Stimulated activated CD4-positive, alpha-beta T cell treated with anti-CD3 and anti-CD28 coated beads, Interleukin-12 subunit alpha, Interleukin-12 subunit beta, amount 100 ng/mL, for 48 hours (primary cell): ENCODE data around the gene TRPC4AP.
"Not testable (repeated sequence)": the region's sequence is repeated elsewhere in the genome, so short reads cannot be mapped to it uniquely, and the experiment has no call there.

Experiments used
- DNase-seq, 3 donors: peaks; one replicate each; pipeline ENCODE4 v3.0.0-alpha.2; 2020; ENCODE audit warnings: low read depth in 2 of 3, low spot score in 1 of 3

Gene TRPC4AP, protein sequence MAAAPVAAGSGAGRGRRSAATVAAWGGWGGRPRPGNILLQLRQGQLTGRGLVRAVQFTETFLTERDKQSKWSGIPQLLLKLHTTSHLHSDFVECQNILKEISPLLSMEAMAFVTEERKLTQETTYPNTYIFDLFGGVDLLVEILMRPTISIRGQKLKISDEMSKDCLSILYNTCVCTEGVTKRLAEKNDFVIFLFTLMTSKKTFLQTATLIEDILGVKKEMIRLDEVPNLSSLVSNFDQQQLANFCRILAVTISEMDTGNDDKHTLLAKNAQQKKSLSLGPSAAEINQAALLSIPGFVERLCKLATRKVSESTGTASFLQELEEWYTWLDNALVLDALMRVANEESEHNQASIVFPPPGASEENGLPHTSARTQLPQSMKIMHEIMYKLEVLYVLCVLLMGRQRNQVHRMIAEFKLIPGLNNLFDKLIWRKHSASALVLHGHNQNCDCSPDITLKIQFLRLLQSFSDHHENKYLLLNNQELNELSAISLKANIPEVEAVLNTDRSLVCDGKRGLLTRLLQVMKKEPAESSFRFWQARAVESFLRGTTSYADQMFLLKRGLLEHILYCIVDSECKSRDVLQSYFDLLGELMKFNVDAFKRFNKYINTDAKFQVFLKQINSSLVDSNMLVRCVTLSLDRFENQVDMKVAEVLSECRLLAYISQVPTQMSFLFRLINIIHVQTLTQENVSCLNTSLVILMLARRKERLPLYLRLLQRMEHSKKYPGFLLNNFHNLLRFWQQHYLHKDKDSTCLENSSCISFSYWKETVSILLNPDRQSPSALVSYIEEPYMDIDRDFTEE

DNA sequence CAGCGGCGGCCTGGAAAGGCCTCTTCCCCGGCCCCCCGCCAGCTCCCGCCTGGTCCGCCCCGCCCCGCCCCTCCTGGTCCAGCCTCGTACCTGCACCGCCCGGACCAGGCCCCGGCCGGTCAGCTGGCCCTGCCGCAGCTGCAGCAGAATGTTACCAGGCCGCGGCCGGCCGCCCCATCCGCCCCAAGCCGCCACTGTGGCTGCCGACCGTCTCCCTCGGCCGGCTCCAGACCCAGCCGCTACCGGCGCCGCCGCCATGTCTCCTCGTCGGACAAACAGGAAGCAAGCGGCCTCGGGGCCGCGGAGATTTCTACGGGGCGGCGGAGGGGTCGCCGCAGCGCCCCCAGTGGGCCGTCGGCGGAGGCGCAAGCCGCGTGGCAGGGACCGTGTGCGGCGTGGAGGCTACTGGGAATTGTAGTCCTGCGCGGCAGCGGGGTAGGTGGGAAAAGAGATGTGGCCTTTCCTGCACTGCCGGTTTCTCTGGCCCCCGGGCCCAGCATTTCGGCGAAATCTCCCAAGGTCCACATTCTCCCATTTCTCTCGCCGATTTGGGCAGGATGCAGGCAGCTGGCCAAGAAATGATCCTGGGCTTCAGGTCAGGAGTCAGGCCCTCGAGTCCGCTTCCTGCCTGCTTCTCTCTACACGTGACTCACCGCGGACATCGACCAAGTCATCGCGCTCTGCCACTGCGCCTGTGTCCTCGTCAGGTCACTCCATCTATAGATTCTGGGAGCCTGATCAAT is at the start of gene TRPC4AP:
Gene TRPC4AP (minus strand): TSS at position 284 of the 743 bp plus-strand sequence. CDS start 26 bp downstream, at position 258.
- DNase-seq = peak; percentile 76 to 85 (median 79)

DNA sequence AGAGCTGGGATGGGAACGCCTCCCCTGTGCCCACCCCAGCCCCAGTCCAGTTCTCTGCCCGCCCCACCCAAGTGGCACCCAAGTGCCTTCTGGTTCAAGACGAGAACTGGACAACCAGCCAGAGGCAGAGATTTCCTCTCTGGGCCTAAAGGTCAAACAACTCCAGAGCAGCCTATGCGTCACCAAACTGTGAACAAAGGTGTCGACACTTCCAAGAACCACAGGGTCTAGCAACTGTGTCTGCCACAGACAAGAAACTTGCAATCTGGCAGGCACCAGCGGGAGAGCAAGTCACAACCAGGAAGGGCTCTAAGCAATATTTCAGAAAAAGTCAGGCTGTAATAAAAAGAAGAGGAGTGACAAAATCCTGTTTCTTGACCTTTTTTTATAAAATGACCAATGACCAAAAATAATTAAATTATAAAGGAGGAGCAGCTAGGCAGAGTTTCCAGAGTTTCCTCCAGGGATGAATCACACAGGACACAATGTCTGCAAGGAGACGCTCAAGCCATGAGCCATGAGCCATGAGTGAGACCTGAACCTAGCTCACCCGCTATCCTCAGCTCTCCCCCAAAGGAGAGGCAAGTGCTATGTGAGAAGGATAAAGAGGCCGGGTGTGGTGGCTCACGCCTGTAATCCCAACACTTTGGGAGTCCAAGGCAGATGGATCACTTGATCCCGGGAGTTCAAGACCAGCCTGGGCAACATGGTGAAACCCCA is 43.4 kb upstream of the TRPC4AP start:
- DNase-seq = no peak

DNA sequence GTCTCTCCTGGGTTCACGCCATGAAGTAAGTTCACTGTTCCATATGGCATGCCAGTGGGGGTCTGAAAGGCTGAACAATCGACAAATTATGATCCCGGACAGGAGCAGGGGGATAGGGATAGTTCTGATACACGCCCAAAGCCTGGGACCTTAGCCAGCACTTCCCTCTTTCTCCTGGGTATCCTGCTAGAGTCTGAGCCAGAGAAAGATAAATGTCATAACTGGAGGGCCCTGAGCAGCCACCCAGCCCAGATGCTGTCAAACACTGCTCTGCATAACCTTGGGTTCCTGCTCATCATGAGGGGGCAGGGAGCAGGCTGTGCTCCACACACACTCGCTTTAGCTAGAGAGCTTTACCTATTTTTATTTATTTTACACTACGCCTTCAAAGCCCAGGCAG is 42.3 kb upstream of the TRPC4AP start:
- DNase-seq = no peak

DNA sequence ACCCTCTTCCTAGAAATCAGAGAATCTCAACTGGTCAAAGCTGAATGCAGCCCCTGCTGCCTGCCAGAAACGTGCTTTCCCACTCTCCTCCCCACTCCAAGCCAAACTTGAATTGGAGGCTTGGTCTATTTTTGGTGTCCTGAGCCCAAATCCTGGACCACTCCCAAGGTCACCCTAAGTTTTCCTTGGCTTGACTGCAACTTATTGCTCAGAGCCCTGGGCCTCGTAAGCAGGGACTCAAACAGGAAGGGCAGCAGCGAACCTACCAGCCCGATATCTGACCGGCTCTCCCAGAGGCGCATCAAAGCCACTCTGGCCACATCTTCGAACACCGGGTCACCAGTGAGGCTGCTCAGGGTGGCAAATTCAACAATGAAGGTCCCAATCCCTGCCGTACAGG is 41.9 kb upstream of the TRPC4AP start:
- DNase-seq = no peak

DNA sequence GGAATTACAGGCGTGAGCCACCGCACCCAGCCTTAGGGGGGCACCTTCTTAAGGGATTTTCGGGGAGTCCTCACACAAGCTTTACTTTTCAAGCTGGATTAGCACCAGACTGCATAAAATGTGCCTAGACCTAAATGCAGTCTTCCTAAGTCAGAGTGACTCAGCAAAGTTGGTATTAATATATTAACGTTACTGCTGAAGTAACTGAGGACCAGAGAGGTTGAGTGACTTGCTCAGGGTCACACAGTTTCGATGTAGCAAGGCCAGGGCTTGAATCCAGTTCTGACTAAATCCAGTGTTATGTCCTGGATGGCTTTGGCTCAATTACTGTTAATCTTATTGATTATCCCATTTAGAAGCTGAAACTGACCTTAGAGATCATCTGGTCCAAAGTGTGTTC is 41.1 kb upstream of the TRPC4AP start:
- no peak for DNase-seq

DNA sequence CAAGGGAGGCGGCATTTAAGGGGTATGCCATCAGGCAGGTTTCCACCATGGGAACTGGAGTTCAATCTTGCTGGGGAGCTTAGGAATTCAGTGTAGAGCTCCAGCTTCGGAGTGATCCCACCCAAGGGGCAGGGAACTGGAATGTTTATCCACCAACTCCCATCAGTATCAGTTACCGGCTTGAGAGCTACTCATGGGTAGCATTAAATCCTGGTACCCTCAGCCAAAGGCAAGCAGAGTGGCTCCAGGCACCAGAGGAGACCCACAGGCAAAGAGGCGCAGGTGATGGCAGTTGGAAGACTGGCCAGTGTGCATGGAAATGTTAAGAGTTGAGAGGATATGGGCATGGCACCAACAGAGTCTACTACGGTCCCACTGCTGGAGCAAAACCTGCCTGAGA is 40.4 kb upstream of the TRPC4AP start:
- DNase-seq = no peak

DNA sequence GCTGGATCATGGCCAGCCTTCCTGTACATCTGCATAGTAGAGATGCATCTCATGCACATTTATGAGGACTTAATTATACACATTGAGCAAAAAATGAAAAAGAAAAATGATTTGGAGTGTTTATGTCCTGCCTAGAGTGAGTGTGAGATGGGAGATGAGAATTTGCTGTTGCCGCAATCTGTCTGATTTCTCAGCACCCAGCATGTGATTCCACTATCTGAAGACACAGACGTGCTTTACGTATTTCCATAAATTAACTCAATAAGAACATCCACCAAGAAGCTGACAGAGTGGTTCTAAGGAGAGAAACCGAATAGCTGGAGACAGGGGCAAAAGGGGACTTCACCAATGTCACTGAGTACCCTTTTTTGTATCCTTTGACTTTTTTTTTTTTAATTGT is 39.3 kb upstream of the TRPC4AP start:
- no peak for DNase-seq

DNA sequence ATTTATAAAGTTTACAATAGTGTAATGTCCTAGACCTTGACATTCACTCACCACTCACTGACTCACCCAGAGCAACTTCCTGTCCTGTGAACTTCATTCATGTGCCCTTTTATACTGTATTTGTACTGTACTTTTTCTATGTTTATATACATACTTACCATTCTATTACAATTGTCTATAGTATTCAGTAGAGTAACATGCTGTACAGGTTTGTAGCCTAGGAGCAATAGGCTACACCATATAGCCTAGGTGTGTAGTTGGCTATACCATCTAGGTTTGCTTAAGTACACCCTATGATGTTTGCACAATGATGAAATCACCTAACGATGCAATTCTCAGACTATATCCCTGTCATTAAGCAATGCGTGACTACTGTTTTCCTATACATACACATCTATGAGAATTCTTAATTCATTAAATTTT is 37.1 kb upstream of the TRPC4AP start:
- no peak for DNase-seq

DNA sequence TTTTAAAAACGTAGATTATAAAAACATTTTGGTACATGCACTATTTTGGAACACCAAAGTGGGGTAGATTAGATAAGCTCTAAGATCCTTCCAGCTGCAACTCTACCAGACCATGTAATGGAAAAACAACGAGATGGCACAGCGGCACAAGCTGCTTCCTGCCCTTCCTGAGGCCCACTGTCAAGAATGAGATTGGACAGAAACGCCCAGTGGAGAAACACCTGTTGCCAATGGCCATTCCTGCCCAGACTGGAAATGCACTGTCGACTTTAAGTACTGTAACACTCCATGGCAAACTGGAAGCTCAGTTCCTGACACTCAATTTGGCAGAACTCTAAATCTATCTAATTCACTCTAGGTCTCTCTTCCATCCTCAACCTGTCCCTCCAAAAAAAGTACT is 33.1 kb upstream of the TRPC4AP start:
- no peak for DNase-seq

DNA sequence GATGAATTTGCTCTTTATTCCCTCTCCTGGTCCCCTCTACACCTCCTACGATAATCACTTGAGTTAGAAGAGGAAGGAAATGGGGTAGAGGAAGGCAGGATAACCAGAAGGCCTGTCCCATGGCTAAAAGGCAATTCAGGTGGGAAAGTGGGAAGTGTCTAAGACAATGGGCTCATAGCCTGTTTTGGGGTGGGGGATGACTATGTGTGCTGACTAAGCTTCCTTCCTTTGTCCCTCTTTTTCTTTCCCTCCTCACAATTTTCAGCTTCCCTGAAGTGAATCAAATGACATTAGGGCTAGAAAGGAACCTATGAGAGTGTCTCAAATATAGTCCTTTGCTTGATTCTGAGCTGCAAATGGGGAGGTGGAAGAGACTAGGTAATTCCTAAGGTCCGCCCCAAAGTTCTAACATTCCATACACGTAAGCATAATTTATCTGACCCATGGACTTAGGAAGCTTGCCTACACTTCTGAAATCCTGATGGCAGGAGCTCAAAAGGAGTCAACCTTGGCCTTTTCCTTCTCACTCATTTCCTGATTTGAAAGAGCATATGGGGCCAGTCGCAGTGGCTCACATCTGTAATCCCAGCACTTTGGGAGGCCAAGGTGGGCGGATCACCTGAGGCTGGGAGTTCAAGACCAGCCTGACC is 30.3 kb upstream of the TRPC4AP start:
- DNase-seq = no peak

DNA sequence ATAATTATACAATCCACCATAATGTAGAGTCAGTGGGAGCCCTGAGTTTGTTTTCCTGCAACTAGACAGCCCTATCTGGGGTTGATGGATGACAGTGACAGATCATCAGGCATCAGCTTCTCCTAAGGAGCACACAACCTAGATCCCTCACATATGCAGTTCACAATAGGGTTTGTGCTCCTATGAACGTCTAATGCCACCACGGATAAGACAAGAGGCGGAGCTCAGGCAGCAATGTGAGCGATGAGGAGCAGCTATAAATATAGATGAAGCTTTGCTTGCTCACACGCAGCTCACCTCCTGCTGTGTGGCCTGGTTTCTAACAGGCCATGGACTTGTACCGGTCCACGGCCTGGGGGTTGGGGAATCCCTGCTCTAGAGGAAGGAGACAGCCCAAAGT is 28.6 kb upstream of the TRPC4AP start:
- DNase-seq = no peak

DNA sequence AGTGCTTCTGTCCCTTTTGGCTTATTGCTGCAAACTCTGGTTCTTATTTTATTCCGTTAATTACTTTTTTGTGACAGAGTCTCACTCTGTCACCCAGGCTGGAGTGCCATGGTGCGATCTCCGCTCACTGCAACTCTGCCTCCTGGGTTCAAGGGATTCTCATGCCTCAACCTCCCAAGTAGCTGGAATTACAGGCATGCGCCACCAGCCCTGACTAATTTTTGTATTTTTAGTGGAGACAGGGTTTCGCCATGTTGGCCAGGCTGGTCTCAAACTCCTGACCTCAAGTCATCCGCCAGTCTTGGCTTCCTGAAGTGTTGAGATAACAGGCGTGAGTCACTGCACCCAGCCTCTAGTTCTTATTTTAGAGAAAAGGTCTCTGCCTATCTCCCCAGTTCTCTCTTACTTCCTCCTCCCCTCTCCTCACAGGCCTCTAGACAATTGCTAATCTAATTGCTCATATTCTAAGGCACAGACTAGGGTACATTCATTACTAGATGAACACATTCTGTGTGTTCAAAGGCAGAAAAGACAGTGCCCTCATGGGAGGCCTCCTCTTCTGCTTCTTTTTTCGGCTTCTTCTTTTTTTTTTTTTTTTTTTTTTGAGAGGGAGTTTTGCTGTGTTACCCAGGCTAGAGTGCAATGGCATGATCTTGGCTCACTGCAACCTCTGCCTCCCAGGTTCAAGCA is 27.6 kb upstream of the TRPC4AP start:
- DNase-seq = no peak

DNA sequence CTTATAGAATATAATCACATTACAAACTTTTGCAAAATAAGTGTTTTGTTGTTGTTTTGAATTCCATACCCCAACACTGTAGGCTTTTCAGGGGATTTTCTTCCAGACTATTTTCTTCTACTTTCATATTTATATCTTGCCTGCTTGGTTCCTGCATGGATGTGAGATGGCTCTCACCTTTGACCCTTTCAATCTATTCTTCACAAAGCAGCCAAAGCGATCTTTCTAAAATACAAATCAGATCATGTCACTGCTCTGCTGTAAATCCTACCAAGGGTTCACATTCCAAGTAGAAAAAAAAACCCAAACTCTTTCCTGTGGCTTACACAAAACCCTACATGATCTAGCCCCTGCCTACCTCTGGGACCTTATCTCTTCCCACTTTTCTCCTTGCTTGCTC is 25.0 kb upstream of the TRPC4AP start:
- DNase-seq = no peak

DNA sequence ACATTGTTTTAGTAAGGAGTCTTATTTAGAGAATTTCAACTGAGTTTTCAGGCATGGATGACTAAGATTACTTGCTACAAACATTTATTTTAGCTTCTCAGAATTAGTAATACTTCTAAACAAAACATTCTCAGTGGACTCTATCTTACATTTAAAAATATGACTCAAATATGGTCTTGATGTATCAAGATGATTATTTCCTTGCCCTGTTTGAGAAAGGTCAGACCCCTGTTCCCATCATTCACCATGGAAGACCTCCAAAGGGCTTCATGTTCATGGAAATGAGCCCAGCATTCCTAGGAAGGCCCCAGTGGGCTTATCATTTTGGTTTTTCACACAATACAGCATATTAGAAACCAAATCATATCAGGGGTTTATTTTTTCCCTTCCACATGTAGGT is 24.6 kb upstream of the TRPC4AP start:
- DNase-seq = no peak

DNA sequence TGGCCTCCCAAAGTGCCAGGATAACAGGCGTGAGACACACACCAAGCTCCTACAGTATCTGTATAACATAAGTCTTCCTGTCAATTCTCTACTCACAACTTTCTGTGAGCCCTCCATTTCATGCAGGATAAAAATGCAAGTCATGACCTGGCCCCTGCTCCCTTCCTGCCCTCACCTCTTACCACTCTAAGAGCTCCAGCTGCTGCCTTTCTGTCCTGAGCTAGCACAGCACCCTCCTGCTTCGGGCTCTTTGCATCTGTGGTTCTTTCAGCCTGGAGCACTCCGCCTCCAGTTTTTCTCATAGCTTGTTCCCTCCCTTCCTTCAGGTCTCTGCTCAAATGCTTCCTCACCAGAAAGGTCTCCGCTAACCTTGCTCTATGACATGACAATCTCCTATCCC is 23.7 kb upstream of the TRPC4AP start:
- DNase-seq = no peak

DNA sequence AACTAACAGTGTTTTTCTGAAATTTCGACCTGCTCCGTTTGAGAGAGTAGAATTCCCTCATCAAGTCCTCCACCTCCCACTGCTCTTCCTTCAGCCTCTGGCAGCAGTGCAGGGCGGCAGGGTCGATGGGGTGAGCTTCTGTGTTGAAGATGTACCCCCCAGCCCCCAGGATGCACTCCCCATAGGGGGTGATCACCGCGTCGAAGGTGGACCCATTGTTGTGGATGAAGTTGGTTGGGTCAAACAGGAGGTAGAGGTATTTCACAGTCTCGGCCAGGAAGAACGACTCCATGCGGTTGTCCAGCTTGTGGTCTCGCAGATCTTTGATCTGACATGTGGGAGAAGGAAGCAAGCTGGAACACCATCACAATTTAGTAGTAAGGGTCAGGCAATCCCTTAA is 23.0 kb upstream of the TRPC4AP start:
- DNase-seq = no peak

DNA sequence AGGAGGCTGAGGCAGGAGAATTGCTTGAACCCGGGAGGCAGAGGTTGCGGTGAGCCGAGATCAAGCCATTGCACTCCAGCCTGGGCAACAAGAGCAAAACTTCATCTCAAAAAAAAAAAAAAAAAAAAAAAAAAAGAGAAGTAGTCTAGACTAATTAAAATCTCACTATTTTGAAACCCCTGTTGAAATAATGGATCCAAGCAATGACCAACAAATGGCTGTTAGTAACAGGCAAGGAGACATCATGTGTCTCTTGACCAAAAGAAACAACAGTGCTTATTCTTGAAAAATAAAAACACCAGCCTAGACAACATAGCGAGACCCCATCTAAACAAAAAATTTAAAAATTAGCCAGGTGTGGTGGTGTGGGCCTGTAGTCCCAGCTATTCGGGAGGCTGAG is 19.7 kb upstream of the TRPC4AP start:
- DNase-seq = not testable (repeated sequence)

DNA sequence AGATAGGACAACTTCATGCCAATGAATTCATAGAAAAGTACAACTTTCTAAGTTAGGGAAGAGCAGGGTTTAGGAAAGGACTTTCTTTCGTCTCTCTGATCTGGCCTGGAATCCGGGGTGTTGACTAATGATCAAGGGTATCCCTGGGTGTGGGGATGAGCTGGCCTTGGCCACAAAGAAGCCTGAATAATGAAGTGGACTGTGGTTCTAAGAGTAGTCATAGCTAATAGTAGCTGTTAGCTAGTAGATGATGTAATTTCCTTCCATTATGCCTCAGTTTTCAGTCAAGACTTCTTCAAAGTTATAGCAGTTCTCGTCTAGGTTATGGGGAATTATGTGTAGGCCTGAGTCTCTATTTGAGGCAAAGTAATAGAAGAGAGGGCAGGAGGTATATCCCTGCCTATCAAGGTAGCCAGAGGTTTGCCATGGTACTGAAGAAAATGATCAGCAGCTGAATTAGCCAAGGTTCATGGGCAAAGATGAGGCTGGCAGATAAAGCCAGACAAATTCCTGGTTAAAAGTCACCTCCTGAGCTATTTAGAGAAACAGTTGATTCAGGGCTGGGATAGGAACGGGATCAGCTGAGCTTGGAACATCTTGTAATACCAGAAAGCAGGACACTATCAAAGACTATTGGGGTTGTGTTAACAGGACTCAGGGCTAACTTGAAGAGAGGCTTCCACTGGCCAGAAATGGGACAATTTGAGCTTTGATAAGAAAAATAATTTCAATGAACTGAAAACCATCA is 18.7 kb upstream of the TRPC4AP start:
- no peak for DNase-seq

DNA sequence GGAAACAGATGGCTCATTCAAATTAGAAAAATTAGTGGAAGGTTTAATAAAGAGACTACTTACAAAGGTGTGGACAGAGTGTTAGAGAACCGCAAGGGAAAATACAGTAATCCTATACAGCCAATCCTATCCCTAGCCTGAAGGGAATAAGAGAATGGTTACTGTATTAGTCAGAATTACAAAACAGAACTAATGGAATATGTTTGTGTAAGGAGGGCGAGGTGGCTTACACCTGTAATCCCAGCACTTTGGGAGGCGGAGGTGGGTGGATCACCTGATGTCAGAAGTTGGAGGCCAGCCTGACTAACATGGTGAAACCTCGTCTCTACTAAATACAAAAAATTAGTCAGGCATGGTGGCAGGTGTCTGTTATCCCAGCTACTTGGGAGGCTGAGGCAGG is 16.3 kb upstream of the TRPC4AP start:
- no peak for DNase-seq
